ENCODE data around the gene CDK5R1. TPM values are rescaled to one million over a fixed set of nuclear protein-coding genes. Genes with fewer than 3 reads are reported as not detected.

Gene CDK5R1
- total and polyA plus RNA-seq, 2 donors (not counting 1 experiment from before 2014, with no cell fraction given) = 0.33 to 0.56 TPM

- Histone ChIP-seq H4K20me1 (ENCODE audit: control insufficient read depth, extremely low read depth, insufficient read depth, low read length) (no peaks in the 10 kb centered on the region), H3K4me2 (ENCODE audit: extremely low read depth, insufficient read depth, low read length) (no peak overlapping the region), H3K27ac (ENCODE audit: insufficient read depth, low read length) (no peak overlapping the region), H3K4me1 (ENCODE audit: control insufficient read depth, extremely low read depth, insufficient read depth, low read length) (peaks cover 8% of the 10 kb centered on the region), H3K36me3 (ENCODE audit: control insufficient read depth, insufficient read depth, low read length) (peaks cover 20% of the 10 kb centered on the region), H3K4me3 (replicated peaks in 1 of 4; ENCODE audit: control extremely low read depth in 1 of 4, insufficient read depth in 1 of 4, low read depth in 3 of 4, low read length in 4 of 4) (no peak overlapping the region), H3K9ac (ENCODE audit: insufficient read depth, low read length) (no peak overlapping the region), H3K27me3 (ENCODE audit: control insufficient read depth, insufficient read depth, low read length) (no peaks in the 10 kb centered on the region), H3K79me2 (ENCODE audit: control insufficient read depth, insufficient read depth, low read length) (no peaks in the 10 kb centered on the region), H2AFZ (ENCODE audit: low read length) (no peak overlapping the region), H3K9me3 (ENCODE audit: control insufficient read depth, insufficient read depth, low read depth, low read length) (no peaks in the 10 kb centered on the region)
- no peak for DNase-seq (ENCODE audit: low read depth in 2 of 2)
- TF ChIP-seq CTCF (conservative IDR thresholded peaks at IDR 0.05 in 1 of 2, IDR thresholded peaks at IDR 0.05 in 1 of 2; ENCODE audit: low read depth in 1 of 2, low read length in 2 of 2) (no peak), EZH2 (IDR thresholded peaks at IDR 0.05; ENCODE audit: low read length, missing control alignments) (no peak)
Observed at GRCh38 chr17:32482568-32483320, 4.0 kb upstream of the CDK5R1 start.

GRCh38 chr17:32483451-32484019 lies 3.3 kb upstream of the CDK5R1 start:
- no peak overlapping the region for H3K4me2 ChIP-seq (ENCODE audit: extremely low read depth, insufficient read depth, low read length)
- DNase-seq (ENCODE audit: low read depth in 2 of 2) = peak; percentile 67 to 77
- TF ChIP-seq CTCF (conservative IDR thresholded peaks at IDR 0.05 in 1 of 2, IDR thresholded peaks at IDR 0.05 in 1 of 2; ENCODE audit: low read depth in 1 of 2, low read length in 2 of 2) = peak; percentile 72 to 75
- TF ChIP-seq EZH2 (IDR thresholded peaks at IDR 0.05; ENCODE audit: low read length, missing control alignments) = no peak
- no peak overlapping the region for H3K9ac ChIP-seq (ENCODE audit: insufficient read depth, low read length)
- H3K27me3 ChIP-seq (ENCODE audit: control insufficient read depth, insufficient read depth, low read length) = no peaks in the 10 kb centered on the region
- H3K79me2 ChIP-seq (ENCODE audit: control insufficient read depth, insufficient read depth, low read length) = no peaks in the 10 kb centered on the region
- H3K9me3 ChIP-seq (ENCODE audit: control insufficient read depth, insufficient read depth, low read depth, low read length) = no peaks in the 10 kb centered on the region
- H3K4me1 ChIP-seq (ENCODE audit: control insufficient read depth, extremely low read depth, insufficient read depth, low read length) = peaks cover 8% of the 10 kb centered on the region
- H3K36me3 ChIP-seq (ENCODE audit: control insufficient read depth, insufficient read depth, low read length) = peaks cover 17% of the 10 kb centered on the region
- H2AFZ ChIP-seq (ENCODE audit: low read length) = no peak overlapping the region
- H4K20me1 ChIP-seq (ENCODE audit: control insufficient read depth, extremely low read depth, insufficient read depth, low read length) = no peaks in the 10 kb centered on the region
- no peak overlapping the region for H3K4me3 ChIP-seq (replicated peaks in 1 of 4; ENCODE audit: control extremely low read depth in 1 of 4, insufficient read depth in 1 of 4, low read depth in 3 of 4, low read length in 4 of 4)
- H3K27ac ChIP-seq (ENCODE audit: insufficient read depth, low read length) = no peak overlapping the region

- Histone ChIP-seq H4K20me1 (ENCODE audit: control insufficient read depth, extremely low read depth, insufficient read depth, low read length) (no peaks in the 10 kb centered on the region), H3K9ac (ENCODE audit: insufficient read depth, low read length) (no peak overlapping the region), H3K9me3 (ENCODE audit: control insufficient read depth, insufficient read depth, low read depth, low read length) (no peaks in the 10 kb centered on the region), H3K27me3 (ENCODE audit: control insufficient read depth, insufficient read depth, low read length) (no peaks in the 10 kb centered on the region), H3K79me2 (ENCODE audit: control insufficient read depth, insufficient read depth, low read length) (no peaks in the 10 kb centered on the region), H3K4me3 (replicated peaks in 1 of 4; ENCODE audit: control extremely low read depth in 1 of 4, insufficient read depth in 1 of 4, low read depth in 3 of 4, low read length in 4 of 4) (no peak overlapping the region), H3K4me1 (ENCODE audit: control insufficient read depth, extremely low read depth, insufficient read depth, low read length) (peaks cover 8% of the 10 kb centered on the region), H3K27ac (ENCODE audit: insufficient read depth, low read length) (no peak overlapping the region), H3K36me3 (ENCODE audit: control insufficient read depth, insufficient read depth, low read length) (peaks cover 17% of the 10 kb centered on the region), H2AFZ (ENCODE audit: low read length) (no peak overlapping the region), H3K4me2 (ENCODE audit: extremely low read depth, insufficient read depth, low read length) (no peak overlapping the region)
- TF ChIP-seq CTCF (conservative IDR thresholded peaks at IDR 0.05 in 1 of 2, IDR thresholded peaks at IDR 0.05 in 1 of 2; ENCODE audit: low read depth in 1 of 2, low read length in 2 of 2) = no peak
- no peak for TF ChIP-seq EZH2 (IDR thresholded peaks at IDR 0.05; ENCODE audit: low read length, missing control alignments)
- DNase-seq (ENCODE audit: low read depth in 2 of 2) = no peak
Observed at GRCh38 chr17:32484041-32484461, 2.7 kb upstream of the CDK5R1 start.

Data from fibroblast of lung (primary cell).